Ascending aorta (tissue), 2 donors: Measurements from ENCODE around the gene CD3D. TPM values are rescaled to one million over a fixed set of nuclear protein-coding genes. Genes with fewer than 3 reads are reported as not detected.
A peak's percentile ranks its signal among the peaks of the same experiment; 100 is the strongest.
"Not testable (repeated sequence)": the region's sequence is repeated elsewhere in the genome, so short reads cannot be mapped to it uniquely, and the experiment has no call there.

ENCODE experiments used
- DNase-seq, 2 donors: peaks; one replicate each; pipeline ENCODE4 v3.0.0-alpha.2; 2019; ENCODE audit warnings: low spot score in 2 of 2
- H3K27ac ChIP-seq, 2 donors: fragments of 200-600 bp; sonication (generic); one replicate each; pipeline ENCODE4 v1.5.1; 2016 to 2017; ENCODE audit warnings: mild to moderate bottlenecking in 1 of 2
- H3K27me3 ChIP-seq: fragments of 200-600 bp; sonication (generic); one replicate; pipeline ENCODE4 v1.5.1; 2017
- H3K36me3 ChIP-seq, 2 donors: fragments of 200-600 bp; sonication (generic); one replicate each; pipeline ENCODE4 v1.5.1; 2016
- H3K4me1 ChIP-seq, 2 donors: fragments of 200-600 bp; sonication (generic); one replicate each; pipeline ENCODE4 v1.5.1; 2016 to 2017; ENCODE audit warnings: mild to moderate bottlenecking in 1 of 2
- H3K4me3 ChIP-seq, 2 donors: fragments of 200-600 bp; sonication (generic); one replicate each; pipeline ENCODE4 v1.5.1; 2016 to 2017; ENCODE audit warnings: mild to moderate bottlenecking in 1 of 2
- H3K9me3 ChIP-seq, 2 donors: fragments of 200-600 bp; sonication (generic); one replicate each; pipeline ENCODE4 v1.5.1; 2016
- intact Hi-C: fragments of 100-400 bp; cut with DNase I; formaldehyde crosslinking; loops from one replicate; pipeline ENCODE4 v1.15.1; 2023
- total RNA-seq: library from RNA; depleted of rRNA; stranded (reverse); fragments of >200 nt; gene quantifications from one replicate; pipeline ENCODE4 v1.1.0, GENCODE V29; 2016
- TF ChIP-seq, protein P1 (sequence below), 3 experiments: fragments of 200-600 bp in 2 of 3; fragments of 450-650 bp in 1 of 3; sonication (generic) in 2 of 3; IDR thresholded peaks; one replicate each; pipeline ENCODE4 v1.5.1; 2016 to 2019; ENCODE audit warnings: antibody characterized with exemption in 3 of 3, mild to moderate bottlenecking in 1 of 3, moderate library complexity in 1 of 3

Gene CD3D
- total RNA-seq, 1 donor from 2014 or later: not detected

DNA sequence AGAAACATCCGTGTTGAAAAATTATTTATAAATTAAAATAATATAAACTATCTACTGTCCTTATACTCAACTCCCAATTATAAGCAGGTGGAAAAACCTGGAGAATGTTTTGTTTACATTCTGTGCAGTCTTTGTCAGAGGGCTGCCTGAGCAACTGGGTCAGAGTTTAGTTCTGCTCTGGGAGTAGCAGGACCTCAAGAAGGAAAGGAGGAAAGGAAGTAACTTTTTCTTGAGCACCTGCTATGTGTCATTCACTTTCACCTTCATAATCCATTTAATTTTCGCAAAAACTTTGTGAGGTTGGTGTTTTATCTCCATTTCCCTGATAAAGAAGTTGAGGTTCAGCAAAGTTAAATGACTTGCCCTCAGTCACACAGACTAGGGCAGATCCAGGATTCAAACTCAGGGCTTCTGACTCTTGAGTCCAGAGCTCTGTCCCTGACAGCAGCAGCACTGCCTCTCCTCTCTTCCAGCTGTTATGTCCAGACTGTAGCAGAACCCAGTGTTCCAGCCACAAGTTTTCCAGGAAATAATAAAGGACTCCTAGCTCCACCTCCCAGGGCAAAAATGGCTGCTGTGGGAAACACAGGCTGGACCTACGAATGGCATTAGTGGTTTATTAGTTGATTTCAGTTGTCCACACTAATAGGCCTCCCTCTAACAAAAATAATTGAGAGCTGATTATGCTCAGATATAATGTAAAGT, 31.6 kb downstream of the CD3D start:
- no peak overlapping the region for H3K27ac ChIP-seq
- intact Hi-C loops: no loop called here
- no peaks in the 10 kb centered on the region for H3K4me1 ChIP-seq
- DNase-seq: no peak
- no peaks in the 10 kb centered on the region for H3K27me3 ChIP-seq
- H3K4me3 ChIP-seq: no peak overlapping the region
- H3K36me3 ChIP-seq: no peaks in the 10 kb centered on the region
- no peaks in the 10 kb centered on the region for H3K9me3 ChIP-seq
- TF ChIP-seq, protein P1, sequence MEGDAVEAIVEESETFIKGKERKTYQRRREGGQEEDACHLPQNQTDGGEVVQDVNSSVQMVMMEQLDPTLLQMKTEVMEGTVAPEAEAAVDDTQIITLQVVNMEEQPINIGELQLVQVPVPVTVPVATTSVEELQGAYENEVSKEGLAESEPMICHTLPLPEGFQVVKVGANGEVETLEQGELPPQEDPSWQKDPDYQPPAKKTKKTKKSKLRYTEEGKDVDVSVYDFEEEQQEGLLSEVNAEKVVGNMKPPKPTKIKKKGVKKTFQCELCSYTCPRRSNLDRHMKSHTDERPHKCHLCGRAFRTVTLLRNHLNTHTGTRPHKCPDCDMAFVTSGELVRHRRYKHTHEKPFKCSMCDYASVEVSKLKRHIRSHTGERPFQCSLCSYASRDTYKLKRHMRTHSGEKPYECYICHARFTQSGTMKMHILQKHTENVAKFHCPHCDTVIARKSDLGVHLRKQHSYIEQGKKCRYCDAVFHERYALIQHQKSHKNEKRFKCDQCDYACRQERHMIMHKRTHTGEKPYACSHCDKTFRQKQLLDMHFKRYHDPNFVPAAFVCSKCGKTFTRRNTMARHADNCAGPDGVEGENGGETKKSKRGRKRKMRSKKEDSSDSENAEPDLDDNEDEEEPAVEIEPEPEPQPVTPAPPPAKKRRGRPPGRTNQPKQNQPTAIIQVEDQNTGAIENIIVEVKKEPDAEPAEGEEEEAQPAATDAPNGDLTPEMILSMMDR (IDR thresholded peaks at IDR 0.05): no peak

DNA sequence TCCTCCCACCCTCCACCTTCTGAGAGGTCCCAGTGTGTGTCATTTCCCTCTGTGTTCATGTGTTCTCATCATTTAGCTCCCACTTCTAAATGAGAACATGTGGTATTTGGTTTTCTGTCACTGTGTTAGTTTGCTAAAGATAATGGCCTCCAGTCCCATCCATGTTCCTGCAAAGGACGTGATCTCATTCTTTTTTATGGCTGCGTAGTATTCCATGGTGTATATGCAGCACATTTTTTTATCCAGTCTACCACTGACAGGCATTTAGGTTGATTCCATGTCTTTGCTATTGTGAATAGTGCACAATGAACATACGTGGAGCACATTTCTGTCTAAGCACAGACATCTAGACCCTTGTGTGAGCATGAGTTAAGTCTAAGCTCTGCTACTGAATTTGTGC, 32.2 kb downstream of the CD3D start:
- DNase-seq: no peak
- Histone ChIP-seq H3K9me3 (no peaks in the 10 kb centered on the region), H3K4me1 (no peaks in the 10 kb centered on the region), H3K4me3 (no peak overlapping the region), H3K36me3 (no peaks in the 10 kb centered on the region), H3K27me3 (no peaks in the 10 kb centered on the region), H3K27ac (no peak overlapping the region)
- intact Hi-C loops: no loop called here
- TF ChIP-seq, protein P1 (IDR thresholded peaks at IDR 0.05): no peak

DNA sequence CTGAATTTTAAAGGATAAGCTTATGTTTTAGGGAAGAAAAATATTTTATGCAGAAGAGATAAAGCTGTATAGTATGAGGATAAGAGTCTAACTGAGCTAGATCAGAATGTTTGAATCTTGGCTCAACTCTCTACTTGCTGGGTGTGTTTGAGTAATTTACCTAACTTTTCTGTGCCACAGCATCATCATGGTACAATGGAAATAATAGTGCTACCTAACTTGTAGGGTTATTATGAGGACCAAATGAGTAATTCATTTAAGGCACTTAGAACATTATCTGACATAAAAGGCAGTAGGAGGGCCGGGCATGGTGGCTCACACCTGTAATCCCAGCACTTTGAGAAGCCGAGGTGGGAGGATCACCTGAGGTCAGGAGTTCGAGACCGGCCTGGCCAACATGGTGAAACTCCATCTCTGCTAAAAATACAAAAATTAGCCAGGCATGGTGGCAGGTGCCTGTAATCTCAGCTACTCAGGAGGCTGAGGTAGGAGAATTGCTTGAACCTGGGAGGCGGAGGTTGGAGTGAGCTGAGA, 33.4 kb downstream of the CD3D start:
- intact Hi-C loops, H3K36me3 ChIP-seq, DNase-seq, H3K27ac ChIP-seq, H3K4me1 ChIP-seq, H3K4me3 ChIP-seq, H3K9me3 ChIP-seq, H3K27me3 ChIP-seq: not testable (repeated sequence)

DNA sequence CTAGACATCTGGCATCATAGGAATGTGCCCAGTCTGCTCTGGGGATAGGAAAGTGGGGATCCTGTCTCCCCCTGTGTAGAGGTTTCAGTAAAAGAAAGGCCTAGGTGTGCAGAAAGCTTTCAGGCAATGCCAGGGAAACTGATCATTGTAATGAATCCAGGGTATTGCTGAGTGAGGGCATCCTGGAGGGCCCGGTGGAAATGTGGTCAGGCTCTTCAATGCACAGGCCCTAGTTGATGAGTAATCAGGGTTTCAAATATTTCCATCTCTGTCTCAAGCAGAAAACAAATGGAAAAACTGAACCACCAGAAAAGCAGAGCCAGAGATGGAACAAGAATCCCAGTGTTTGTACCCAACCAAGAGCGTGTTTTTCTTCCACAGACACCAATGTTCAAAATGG, 35.9 kb downstream of the CD3D start:
- TF ChIP-seq, protein P1 (IDR thresholded peaks at IDR 0.05): no peak
- H3K27ac ChIP-seq: no peak overlapping the region
- no peaks in the 10 kb centered on the region for H3K9me3 ChIP-seq
- no peaks in the 10 kb centered on the region for H3K36me3 ChIP-seq
- H3K4me3 ChIP-seq: no peak overlapping the region
- no peaks in the 10 kb centered on the region for H3K4me1 ChIP-seq
- DNase-seq: no peak
- H3K27me3 ChIP-seq: no peaks in the 10 kb centered on the region
- intact Hi-C loops: no loop called here

DNA sequence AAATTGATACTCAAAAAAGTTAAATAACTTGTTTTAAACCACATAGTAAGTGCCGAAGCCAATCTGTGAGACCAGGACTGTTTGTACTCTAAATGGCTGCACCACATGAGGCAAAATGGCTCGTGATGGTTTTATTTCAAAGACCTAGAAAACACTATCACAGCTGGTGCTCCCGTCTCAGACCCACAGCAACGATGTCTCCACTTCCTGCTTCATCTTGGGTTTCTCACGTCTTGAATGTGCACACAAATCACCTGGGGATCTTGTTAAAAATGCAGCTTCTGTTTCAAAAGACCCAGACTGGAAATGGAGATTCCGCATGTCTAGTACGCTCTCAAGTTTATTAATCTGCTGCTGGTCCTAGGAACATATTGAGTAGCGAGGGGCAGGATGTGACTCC, 36.8 kb downstream of the CD3D start:
- TF ChIP-seq, protein P1 (IDR thresholded peaks at IDR 0.05): no peak
- intact Hi-C loops: no loop called here
- no peaks in the 10 kb centered on the region for H3K27me3 ChIP-seq
- H3K4me1 ChIP-seq: no peaks in the 10 kb centered on the region
- no peak overlapping the region for H3K4me3 ChIP-seq
- H3K36me3 ChIP-seq: no peaks in the 10 kb centered on the region
- H3K9me3 ChIP-seq: no peaks in the 10 kb centered on the region
- DNase-seq: no peak
- no peak overlapping the region for H3K27ac ChIP-seq

DNA sequence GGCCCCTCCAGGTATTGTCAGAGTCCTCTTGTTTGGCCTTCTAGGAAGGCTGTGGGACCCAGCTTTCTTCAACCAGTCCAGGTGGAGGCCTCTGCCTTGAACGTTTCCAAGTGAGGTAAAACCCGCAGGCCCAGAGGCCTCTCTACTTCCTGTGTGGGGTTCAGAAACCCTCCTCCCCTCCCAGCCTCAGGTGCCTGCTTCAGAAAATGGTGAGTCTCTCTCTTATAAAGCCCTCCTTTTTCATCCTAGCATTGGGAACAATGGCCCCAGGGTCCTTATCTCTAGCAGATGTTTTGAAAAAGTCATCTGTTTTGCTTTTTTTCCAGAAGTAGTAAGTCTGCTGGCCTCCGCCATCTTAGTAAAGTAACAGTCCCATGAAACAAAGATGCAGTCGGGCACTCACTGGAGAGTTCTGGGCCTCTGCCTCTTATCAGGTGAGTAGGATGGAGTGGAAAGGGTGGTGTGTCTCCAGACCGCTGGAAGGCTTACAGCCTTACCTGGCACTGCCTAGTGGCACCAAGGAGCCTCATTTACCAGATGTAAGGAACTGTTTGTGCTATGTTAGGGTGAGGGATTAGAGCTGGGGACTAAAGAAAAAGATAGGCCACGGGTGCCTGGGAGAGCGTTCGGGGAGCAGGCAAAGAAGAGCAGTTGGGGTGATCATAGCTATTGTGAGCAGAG, 37.8 kb downstream of the CD3D start, which contains the start of gene CD3E:
Gene CD3E (plus strand): TSS at position 163 of the 681 bp plus-strand sequence. CDS start 223 bp downstream, at position 386.
- H3K27ac ChIP-seq: no peak within 1 kb of the TSS
- intact Hi-C loops: no loop called here
- H3K4me3 ChIP-seq: peak within 1 kb of the TSS in 1 of 2 donors; percentile 19
- TF ChIP-seq, protein P1 (IDR thresholded peaks at IDR 0.05): no peak
- no peaks in the 10 kb centered on the region for H3K4me1 ChIP-seq
- H3K36me3 ChIP-seq: no peaks in the 10 kb centered on the region
- H3K27me3 ChIP-seq: no peaks in the 10 kb centered on the region
- DNase-seq: no peak
- H3K9me3 ChIP-seq: no peaks in the 10 kb centered on the region
